GM12878 (cell line): ENCODE measurements around the gene USP47. TPM values are rescaled to one million over a fixed set of nuclear protein-coding genes. Genes with fewer than 3 reads are reported as not detected.

ENCODE experiments used
- ATAC-seq: fragments of 200-7000 bp; cut with Tn5 transposase; 3 replicates; pipeline ENCODE4 v1.9.1; 2020; ENCODE audit warnings: mild to moderate bottlenecking, moderate library complexity
- BruUV-seq: library from RNA; stranded (reverse); fragments of 400-500 nt; replicated peaks from 2 replicates; lab custom pipeline; 2021; lab: Mats Ljungman, UMichigan
- CTCF ChIA-PET: fragments of 300-600 bp; sonication (Branson Sonifier 250); formaldehyde crosslinking; extraction: SDS; loops from one replicate; lab custom pipeline; 2021; ENCODE audit warnings: inconsistent platforms; lab: Yijun Ruan, JAX
- POLR2A ChIA-PET: fragments of 350-600 bp; formaldehyde crosslinking; extraction: SDS; loops from one replicate; lab custom pipeline; 2021; ENCODE audit warnings: inconsistent platforms; lab: Charles Lee
- RAD21 ChIA-PET: fragments of 300-600 bp; sonication (Branson Sonifier 250); formaldehyde crosslinking; loops from one replicate; lab custom pipeline; 2023; ENCODE audit warnings: antibody characterized with exemption; ENCODE audit not compliant: unreplicated experiment; lab: Charles Lee
- SMC1A ChIA-PET: fragments of 300-600 bp; sonication (Branson Sonifier 250); formaldehyde crosslinking; loops from one replicate; lab custom pipeline; 2023; ENCODE audit not compliant: unreplicated experiment, uncharacterized antibody; lab: Charles Lee
- DNase-seq: peaks from one replicate; pipeline ENCODE4 v3.0.0-alpha.2; 2011; ENCODE audit warnings: low read depth, low spot score
- FAIRE-seq: peaks from 3 replicates; lab custom pipeline; 2011; peaks lifted over from hg19 to GRCh38; lab: Jason Lieb, UNC
- H2AFZ ChIP-seq: 2 replicates; pipeline ENCODE4 v1.6.0; 2011; ENCODE audit warnings: low read depth, low read length, control low read depth; ENCODE audit not compliant: control insufficient read depth
- H3K27ac ChIP-seq: 2 replicates; pipeline ENCODE4 v1.5.1; 2011; ENCODE audit warnings: control low read depth; ENCODE audit not compliant: control insufficient read depth, insufficient read depth
- H3K27me3 ChIP-seq, 2 experiments: replicated peaks in 1 of 2; 2 replicates each; pipeline versions ENCODE4 v1.6.0 to v1.6.1; 2011; ENCODE audit warnings: low read length in 1 of 2; ENCODE audit not compliant: control insufficient read depth in 2 of 2, insufficient read depth in 2 of 2
- H3K36me3 ChIP-seq, 2 experiments: 2 replicates each; pipeline ENCODE4 v1.5.1; 2011; ENCODE audit warnings: low read length in 1 of 2; ENCODE audit not compliant: control insufficient read depth in 2 of 2, insufficient read depth in 2 of 2
- H3K4me1 ChIP-seq: 2 replicates; pipeline ENCODE4 v1.6.1; 2011; ENCODE audit warnings: mild to moderate bottlenecking, low read length, moderate library complexity, mixed read lengths; ENCODE audit not compliant: control insufficient read depth, insufficient read depth
- H3K4me2 ChIP-seq: 2 replicates; pipeline ENCODE4 v1.6.0; 2011; ENCODE audit warnings: control low read depth; ENCODE audit not compliant: control insufficient read depth, insufficient read depth
- H3K4me3 ChIP-seq: fragments of 200-600 bp; sonication (generic); 2 replicates; pipeline ENCODE4 v1.5.1; 2016
- H3K79me2 ChIP-seq: 2 replicates; pipeline ENCODE4 v1.6.0; 2011; ENCODE audit warnings: low read length; ENCODE audit not compliant: control insufficient read depth, insufficient read depth
- H3K9ac ChIP-seq: 2 replicates; pipeline ENCODE4 v1.8.0; 2011; ENCODE audit warnings: low read length, control low read depth, mixed read lengths; ENCODE audit not compliant: control insufficient read depth, insufficient read depth
- H3K9me3 ChIP-seq: replicated peaks from 3 replicates; pipeline ENCODE4 v1.5.1; 2011; ENCODE audit warnings: mild to moderate bottlenecking, low read length; ENCODE audit not compliant: control insufficient read depth, insufficient read depth
- H4K20me1 ChIP-seq: 2 replicates; pipeline ENCODE4 v1.6.0; 2011; ENCODE audit not compliant: control insufficient read depth, insufficient read depth
- BCL11A ChIP-seq: IDR thresholded peaks from 2 replicates; pipeline ENCODE4 v1.6.1; 2011; ENCODE audit warnings: low read depth, low read length
- SPI1 ChIP-seq: IDR thresholded peaks from 2 replicates; pipeline ENCODE4 v1.6.1; 2011; ENCODE audit warnings: low read depth, mild to moderate bottlenecking, low read length, moderate library complexity, borderline replicate concordance; ENCODE audit not compliant: insufficient read depth
- TAF1 ChIP-seq: IDR thresholded peaks from 2 replicates; pipeline ENCODE4 v1.6.1; 2011; ENCODE audit warnings: mild to moderate bottlenecking, low read depth, low read length, borderline replicate concordance
- WGBS: methylation state at CpG from one replicate; pipeline ENCODE4 v1.1.6; 2016; ENCODE audit warnings: low lambda C conversion rate; ENCODE audit not compliant: insufficient replicate concordance, insufficient coverage; ENCODE audit errors: missing lambda C conversion rate; 5-methylcytosine and 5-hydroxymethylcytosine counted together
- in situ Hi-C: fragments of 300-500 bp; cut with MboI; formaldehyde crosslinking; loops from 9 replicates; pipeline ENCODE4 v1.14.3; 2018; ENCODE audit warnings: mixed read lengths
- intact Hi-C: fragments of 100-400 bp; cut with micrococcal nuclease; formaldehyde crosslinking; loops from one replicate; pipeline ENCODE4 v1.14.2; 2022; ENCODE audit not compliant: unreplicated experiment
- polyA plus RNA-seq, 11 experiments: library from polyadenylated mRNA; depleted of rRNA in 4 of 11; unstranded in 6 of 11; stranded (reverse) in 5 of 11; fragments of >200 nt; fragmentation: Nextera tagmentation in 4 of 11; fragmentation: Illumina TruSeq in 1 of 11; extraction: Ambion mirVana in 4 of 11; extraction: Trizol in 1 of 11; gene quantifications; 1 replicate in 1 of 11; 2 replicates in 10 of 11; pipeline versions ENCODE4 v1.2.1 to v1.2.3, GENCODE V29; 2011 to 2016; ENCODE audit warnings: inconsistent platforms in 2 of 11, missing spikeins in 2 of 11, low read depth in 1 of 11
- total RNA-seq, 4 experiments: library from RNA; depleted of rRNA in 3 of 4; stranded (reverse); fragments of >200 nt in 3 of 4; fragmentation: Illumina TruSeq in 1 of 4; extraction: Trizol in 1 of 4; gene quantifications; 2 replicates each; pipeline versions ENCODE4 v1.2.1 to v1.2.3, GENCODE V29; 2013 to 2021
- TF ChIP-seq, protein P1 (sequence below): IDR thresholded peaks from 2 replicates; pipeline ENCODE4 v1.6.1; 2012; ENCODE audit warnings: low read depth, low read length, improper control_type of control experiment
- TF ChIP-seq, protein P2 (sequence below): fragments of 450-650 bp; IDR thresholded peaks from 2 replicates; pipeline ENCODE4 v1.6.1; 2017; ENCODE audit warnings: borderline replicate concordance

Gene USP47
- total and polyA plus RNA-seq, 10 of the 15 experiments (the other 5 are each of a cell fraction or from before 2014, with no cell fraction given), result 13.9 to 54.0 (median 31.6) TPM

DNA sequence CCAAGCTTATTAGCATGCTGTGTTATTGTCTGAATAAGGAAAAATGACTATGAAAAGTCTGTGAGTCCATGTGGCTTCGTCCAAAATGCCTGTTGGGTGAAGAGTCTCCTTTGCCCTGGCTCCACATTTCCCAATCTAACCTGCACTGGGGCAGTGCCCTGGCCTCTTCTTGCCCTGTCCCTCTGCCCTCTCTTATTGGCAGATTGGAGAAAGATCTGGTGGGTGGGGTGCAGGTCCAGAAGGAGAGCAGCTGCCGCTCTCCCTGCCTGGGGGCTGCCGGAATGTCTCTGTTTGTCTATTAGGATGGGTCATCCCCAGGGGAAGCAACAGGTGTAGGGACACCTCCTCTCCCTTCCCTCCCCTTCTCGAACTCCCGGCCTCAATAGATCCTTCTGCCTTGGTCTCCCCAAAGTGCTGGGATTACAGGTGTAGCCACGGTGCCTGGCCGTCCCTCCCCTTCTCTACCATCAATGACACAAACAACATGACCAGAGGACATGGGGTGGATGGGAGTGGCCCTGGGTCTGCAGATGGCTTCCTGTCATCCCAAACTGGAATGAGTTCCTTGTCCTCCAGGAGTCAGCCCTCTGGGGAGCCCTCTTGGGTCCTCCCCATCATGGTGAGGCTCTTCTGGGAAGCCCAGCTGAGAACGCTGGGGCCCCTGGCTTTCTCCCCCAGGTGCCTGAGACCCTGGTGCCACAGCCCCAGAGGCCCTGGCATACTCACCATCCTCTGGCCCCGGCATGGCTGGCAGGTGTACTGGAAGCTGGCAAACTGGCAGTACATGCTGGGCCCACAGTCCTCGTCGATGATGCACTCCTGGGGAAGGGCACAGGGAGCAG lies 126.1 kb downstream of the USP47 start (continued):
- TF ChIP-seq, protein P1, sequence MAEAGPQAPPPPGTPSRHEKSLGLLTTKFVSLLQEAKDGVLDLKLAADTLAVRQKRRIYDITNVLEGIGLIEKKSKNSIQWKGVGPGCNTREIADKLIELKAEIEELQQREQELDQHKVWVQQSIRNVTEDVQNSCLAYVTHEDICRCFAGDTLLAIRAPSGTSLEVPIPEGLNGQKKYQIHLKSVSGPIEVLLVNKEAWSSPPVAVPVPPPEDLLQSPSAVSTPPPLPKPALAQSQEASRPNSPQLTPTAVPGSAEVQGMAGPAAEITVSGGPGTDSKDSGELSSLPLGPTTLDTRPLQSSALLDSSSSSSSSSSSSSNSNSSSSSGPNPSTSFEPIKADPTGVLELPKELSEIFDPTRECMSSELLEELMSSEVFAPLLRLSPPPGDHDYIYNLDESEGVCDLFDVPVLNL, result no peak
- TF ChIP-seq, protein P2, sequence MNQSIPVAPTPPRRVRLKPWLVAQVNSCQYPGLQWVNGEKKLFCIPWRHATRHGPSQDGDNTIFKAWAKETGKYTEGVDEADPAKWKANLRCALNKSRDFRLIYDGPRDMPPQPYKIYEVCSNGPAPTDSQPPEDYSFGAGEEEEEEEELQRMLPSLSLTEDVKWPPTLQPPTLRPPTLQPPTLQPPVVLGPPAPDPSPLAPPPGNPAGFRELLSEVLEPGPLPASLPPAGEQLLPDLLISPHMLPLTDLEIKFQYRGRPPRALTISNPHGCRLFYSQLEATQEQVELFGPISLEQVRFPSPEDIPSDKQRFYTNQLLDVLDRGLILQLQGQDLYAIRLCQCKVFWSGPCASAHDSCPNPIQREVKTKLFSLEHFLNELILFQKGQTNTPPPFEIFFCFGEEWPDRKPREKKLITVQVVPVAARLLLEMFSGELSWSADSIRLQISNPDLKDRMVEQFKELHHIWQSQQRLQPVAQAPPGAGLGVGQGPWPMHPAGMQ, result no peak
- TF ChIP-seq SPI1, result no peak

DNA sequence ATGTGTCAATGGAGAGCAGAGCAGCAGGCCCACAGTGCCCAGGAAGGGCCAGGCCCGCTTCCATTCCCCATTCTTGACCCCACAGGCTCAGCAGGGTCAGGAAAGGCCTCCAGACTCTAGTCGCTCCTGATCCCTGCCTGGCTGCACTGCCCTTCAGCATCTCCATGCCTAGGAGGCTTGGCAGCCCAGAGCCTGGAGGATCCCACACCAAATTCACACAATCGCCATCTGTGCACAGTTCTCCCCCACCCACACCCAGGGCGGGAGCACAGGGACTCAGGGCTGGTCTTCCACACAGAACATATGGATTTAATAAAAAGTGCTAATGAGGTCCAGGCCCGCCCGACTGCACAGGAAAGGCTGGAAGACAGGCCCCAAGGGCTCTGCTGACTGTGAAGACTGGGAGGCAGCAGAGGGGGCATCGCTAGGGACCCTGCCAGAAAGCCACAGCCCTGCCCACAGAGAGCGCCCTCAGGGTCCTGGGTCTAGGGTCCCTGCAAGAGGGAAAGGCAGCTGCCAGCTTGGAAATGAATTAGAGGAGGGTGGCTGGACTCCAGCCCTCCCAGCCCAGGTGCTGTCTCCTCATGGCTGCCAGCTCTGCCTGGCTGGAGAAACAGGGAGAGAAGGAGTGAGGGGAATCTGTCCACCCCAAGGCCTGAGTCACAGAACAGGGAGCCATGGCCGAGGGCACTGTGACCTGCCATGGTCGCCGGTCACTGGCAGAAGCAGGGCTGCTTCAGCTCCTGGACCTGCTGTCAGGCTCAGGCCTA lies 126.9 kb downstream of the USP47 start:
- in situ Hi-C loops, result no loop called here
- H3K27ac ChIP-seq, result no peak overlapping the region
- ChIA-PET RAD21 (no interaction called here), POLR2A (no interaction called here), CTCF (no interaction called here), SMC1A (no interaction called here)
- no peaks in the 10 kb centered on the region for H3K36me3 ChIP-seq
- FAIRE-seq (no peak), DNase-seq (no peak), ATAC-seq (no peak)
- no peaks in the 10 kb centered on the region for H4K20me1 ChIP-seq
- H3K4me2 ChIP-seq, result no peak overlapping the region
- 26% methylated on average over 11 of the region's 11 CpGs for WGBS
- intact Hi-C loops, result no loop called here
- no peaks in the 10 kb centered on the region for H3K9me3 ChIP-seq
- no peak for TF ChIP-seq TAF1
- TF ChIP-seq BCL11A, result no peak
- H3K4me3 ChIP-seq, result no peak overlapping the region
- no peaks in the 10 kb centered on the region; a peak in 3 of 4 replicates for H3K27me3 ChIP-seq
- no peaks in the 10 kb centered on the region for H3K79me2 ChIP-seq
- no peaks in the 10 kb centered on the region for H3K4me1 ChIP-seq
- BruUV-seq, result no TSS peak
- no peak overlapping the region for H2AFZ ChIP-seq
- no peak overlapping the region for H3K9ac ChIP-seq
